Vagina (tissue), 2 donors: ENCODE measurements around the gene TMEM81.

Experiments
- POLR2A ChIP-seq, 2 donors: fragments of 450-650 bp; IDR thresholded peaks; one replicate each; pipeline ENCODE4 v1.6.1; 2017; ENCODE audit warnings: antibody characterized with exemption in 2 of 2, mild to moderate bottlenecking in 2 of 2, moderate library complexity in 2 of 2
- POLR2AphosphoS5 ChIP-seq, 2 donors: sonication (generic); formaldehyde crosslinking; IDR thresholded peaks; one replicate each; pipeline ENCODE4 v1.9.0; 2017; ENCODE audit warnings: antibody characterized with exemption in 2 of 2, mild to moderate bottlenecking in 2 of 2, low read depth in 1 of 2; ENCODE audit not compliant: insufficient read depth in 1 of 2
- TF ChIP-seq, protein P1 (sequence below), 3 experiments: fragments of 450-650 bp in 2 of 3; fragments of 200-600 bp in 1 of 3; sonication (generic) in 1 of 3; IDR thresholded peaks; one replicate each; pipeline ENCODE4 v1.5.1; 2017 to 2019; ENCODE audit warnings: antibody characterized with exemption in 3 of 3, mild to moderate bottlenecking in 2 of 3, moderate library complexity in 2 of 3

DNA sequence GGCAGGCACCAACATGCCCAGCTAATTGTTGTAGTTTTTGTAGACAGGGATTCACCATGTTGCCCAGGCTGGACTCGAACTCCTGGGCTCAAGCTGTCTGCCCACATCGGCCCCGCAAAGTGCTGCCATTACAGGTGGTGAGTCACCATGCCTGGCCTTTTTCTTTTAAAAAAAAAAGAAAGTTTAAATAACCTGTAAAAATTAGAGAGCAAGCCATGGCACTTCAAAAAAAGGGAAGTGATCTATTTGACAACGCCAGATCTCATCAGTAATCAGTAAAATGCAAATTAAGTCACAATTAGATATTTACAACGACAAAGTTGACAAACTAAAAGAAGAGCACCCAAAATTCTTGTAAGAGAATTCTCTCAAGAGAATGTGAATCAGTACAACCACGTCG is 40.5 kb upstream of the TMEM81 start:
- TF ChIP-seq, protein P1, sequence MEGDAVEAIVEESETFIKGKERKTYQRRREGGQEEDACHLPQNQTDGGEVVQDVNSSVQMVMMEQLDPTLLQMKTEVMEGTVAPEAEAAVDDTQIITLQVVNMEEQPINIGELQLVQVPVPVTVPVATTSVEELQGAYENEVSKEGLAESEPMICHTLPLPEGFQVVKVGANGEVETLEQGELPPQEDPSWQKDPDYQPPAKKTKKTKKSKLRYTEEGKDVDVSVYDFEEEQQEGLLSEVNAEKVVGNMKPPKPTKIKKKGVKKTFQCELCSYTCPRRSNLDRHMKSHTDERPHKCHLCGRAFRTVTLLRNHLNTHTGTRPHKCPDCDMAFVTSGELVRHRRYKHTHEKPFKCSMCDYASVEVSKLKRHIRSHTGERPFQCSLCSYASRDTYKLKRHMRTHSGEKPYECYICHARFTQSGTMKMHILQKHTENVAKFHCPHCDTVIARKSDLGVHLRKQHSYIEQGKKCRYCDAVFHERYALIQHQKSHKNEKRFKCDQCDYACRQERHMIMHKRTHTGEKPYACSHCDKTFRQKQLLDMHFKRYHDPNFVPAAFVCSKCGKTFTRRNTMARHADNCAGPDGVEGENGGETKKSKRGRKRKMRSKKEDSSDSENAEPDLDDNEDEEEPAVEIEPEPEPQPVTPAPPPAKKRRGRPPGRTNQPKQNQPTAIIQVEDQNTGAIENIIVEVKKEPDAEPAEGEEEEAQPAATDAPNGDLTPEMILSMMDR (IDR thresholded peaks at IDR 0.05), result no peak
- TF ChIP-seq POLR2A (IDR thresholded peaks at IDR 0.05) (no peak), POLR2AphosphoS5 (IDR thresholded peaks at IDR 0.05; ENCODE audit: insufficient read depth in 1 of 2, low read depth in 1 of 2) (no peak)
